Muscle of arm (tissue), 12 donors: ENCODE data around the gene CSH1. TPM values are rescaled to one million over a fixed set of nuclear protein-coding genes. Genes with fewer than 3 reads are reported as not detected.
A peak's percentile ranks its signal among the peaks of the same experiment; 100 is the strongest.
"Not testable (repeated sequence)": the region's sequence is repeated elsewhere in the genome, so short reads cannot be mapped to it uniquely, and the experiment has no call there.

Experiments
- DNase-seq: peaks from one replicate; pipeline ENCODE4 v3.0.0-alpha.2; 2013
- polyA plus RNA-seq, 12 donors: library from polyadenylated mRNA; unstranded; fragments of 120-200 nt; gene quantifications; one replicate each; pipeline ENCODE4 v1.2.1, GENCODE V29; 2013; ENCODE audit not compliant: insufficient read length in 12 of 12

CSH1 gene
- polyA plus RNA-seq, 12 donors, result 0.58 to 19.1 (median 7.0) TPM; not detected in 2

DNA sequence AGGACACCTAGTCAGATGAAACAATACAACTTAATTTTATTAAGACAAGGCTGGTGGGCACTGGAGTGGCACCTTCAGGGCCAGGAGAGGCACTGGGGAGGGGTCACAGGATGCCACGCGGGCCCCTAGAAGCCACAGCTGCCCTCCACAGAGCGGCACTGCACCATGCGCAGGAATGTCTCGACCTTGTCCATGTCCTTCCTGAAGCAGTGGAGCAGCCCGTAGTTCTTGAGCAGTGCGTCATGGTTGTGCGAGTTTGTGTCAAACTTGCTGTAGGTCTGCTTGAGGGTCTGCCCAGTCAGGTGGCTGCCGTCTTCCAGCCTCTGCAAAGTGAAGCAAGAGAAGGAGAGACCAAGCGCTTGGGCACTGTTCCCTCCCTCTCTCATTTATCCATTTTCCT, 13.2 kb upstream of the CSH1 start:
- DNase-seq, result not testable (repeated sequence)

DNA sequence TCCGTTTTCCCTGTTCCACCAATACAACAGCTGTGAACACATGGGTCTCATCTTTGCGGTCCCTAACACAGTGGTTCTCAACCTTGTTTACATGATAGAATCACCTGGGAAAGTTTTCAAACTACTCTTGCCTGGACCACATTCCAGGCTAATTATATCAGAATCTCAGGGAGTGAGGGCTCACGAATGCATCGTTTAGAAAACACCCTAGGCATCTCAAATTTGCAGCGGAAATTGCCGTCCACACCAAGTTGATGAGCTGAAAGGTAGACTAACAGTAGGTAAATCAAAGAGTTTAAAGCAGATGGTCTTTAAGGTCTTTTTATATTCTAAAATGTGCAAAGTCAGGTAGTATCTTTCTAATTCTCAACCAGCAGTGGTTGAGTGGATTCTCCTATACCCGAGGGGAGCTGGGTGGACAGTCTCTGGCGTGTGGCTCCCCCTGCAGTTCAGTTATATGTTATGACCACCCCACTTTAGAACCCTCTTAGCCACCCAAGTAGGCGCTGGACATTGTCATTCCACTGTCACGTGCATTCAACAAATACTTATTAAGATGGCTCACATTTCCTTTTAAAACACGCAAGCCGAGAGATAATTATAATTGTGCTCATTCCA, 10.9 kb upstream of the CSH1 start:
- DNase-seq, result not testable (repeated sequence)

DNA sequence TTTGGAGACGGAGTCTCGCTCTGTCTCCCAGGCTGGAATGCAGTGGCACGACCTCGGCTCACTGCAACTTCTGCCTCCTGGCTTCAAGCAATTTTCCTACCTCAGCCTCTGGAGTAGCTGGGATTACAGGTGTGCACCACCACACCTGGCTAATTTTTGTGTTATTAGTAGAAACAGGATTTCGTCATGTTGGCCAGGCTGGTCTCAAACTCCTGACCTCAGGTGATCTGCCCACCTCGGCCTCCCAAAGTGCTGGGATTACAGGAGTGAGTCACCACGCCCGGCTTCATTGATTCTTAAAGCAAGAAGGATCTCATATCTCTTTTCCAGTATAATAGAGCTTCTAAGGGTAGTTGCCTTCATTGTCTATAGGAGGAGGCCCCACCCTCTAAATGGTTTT, 8.4 kb upstream of the CSH1 start:
- not testable (repeated sequence) for DNase-seq

DNA sequence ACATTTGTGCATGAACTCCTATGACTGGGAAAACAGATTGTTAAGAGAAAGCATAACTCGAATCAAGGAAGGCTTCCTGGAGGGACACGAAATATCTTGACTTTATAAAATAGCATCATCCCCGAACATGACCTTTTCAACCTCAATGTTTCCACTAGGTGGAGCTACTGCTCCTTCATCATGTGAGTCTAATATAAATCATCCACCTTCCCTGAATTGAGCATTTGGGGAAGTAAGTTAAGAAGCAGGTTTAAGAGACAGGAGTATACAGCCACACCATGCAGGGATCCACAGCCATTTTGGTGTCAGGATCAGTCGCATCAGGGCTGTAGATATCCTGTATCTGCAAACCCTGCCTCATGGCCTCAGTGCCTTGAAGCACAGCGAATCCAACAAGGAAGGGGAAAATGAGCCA, 7.4 kb upstream of the CSH1 start:
- DNase-seq, result not testable (repeated sequence)

DNA sequence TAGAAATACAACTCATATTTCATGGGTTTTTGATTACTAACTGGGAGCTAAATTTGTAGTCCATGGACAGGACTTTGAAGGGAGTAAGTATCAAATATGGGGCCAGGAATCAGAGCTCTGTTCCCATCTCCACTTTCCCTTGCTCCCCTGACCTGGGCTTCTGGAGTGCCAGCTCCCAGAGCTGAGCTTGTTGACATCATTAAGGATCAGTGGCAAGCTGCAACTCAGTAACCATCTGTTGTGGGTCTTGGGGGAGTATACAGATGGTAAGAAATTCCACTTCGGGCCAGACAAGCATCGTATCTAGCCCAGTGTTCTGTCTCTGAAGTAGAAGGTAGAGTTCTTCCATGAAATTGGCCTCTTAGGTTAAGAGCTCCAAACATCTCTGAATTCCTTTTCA, 5.6 kb upstream of the CSH1 start:
- not testable (repeated sequence) for DNase-seq

DNA sequence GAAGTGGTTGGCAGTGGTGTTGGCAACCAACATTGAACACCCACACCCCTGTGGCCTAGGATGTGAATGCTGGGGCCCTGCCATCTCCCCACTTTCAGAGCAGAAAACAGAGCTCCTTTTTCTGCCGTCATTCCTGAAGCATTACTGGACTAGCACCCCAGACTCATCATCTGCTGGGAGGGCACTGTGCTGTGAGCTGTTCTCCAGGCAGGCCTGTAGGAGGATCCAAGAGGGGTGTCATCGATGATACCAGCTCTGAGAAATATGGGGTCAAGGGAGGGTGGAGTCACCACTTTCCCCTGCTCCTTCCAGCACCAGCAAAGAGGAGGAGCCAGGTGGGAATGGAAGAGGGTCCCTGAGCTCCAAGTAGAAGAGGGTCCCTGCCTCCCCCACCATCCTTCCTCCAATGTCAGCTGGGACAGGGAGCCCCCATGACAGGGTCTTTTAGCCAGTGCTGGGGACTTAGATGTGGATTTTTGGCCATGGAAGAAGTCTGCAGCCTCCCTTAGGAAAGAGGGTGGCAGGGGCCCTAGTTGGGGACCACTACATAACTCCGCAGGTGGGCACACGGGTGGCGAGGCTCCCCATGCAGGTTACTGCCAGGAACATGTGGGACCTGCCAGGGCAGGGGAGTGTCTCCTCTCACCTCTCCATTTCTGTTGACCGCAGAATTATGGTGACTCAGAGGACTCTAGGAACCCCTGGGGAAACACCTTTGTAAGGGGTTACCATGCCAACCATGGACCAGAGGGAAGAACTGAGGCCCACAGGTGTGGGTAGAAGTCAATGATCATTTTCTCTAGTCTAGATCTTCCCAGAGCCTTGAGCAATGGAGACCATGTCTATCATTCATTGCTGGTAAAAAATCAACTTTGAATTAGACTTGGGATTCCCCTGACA, 2.8 kb upstream of the CSH1 start:
- not testable (repeated sequence) for DNase-seq

DNA sequence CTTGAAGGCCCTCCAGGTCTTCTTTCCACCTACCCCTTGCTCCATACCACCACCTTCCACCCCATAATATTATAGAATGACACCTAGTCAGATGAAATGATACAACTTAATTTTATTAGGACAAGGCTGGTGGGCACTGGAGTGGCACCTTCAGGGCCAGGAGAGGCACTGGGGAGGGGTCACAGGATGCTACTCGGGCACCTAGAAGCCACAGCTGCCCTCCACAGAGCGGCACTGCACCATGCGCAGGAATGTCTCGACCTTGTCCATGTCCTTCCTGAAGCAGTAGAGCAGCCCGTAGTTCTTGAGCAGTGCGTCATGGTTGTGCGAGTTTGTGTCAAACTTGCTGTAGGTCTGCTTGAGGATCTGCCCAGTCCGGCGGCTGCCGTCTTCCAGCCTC, 1.6 kb downstream of the CSH1 start:
- DNase-seq, result not testable (repeated sequence)

DNA sequence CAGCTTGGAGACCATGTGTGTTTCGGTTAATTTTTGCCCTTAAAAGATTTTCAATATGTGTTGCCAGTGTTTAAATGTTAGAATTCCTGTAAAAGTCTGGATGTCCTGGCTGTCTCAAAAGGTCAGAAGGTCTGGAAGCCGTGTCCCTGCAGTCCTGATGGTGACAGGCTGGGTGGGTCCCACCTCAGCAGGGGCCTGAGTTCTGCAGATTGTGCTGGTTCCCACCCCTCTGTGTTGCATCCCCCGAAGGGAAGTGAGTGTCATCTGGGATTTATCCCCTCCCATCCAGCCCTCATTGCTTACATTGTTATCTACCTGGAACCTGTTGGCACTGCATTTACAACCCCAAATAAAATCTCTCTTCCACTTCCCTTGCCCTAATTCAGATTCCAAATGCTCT, 2.4 kb downstream of the CSH1 start:
- DNase-seq, result not testable (repeated sequence)

DNA sequence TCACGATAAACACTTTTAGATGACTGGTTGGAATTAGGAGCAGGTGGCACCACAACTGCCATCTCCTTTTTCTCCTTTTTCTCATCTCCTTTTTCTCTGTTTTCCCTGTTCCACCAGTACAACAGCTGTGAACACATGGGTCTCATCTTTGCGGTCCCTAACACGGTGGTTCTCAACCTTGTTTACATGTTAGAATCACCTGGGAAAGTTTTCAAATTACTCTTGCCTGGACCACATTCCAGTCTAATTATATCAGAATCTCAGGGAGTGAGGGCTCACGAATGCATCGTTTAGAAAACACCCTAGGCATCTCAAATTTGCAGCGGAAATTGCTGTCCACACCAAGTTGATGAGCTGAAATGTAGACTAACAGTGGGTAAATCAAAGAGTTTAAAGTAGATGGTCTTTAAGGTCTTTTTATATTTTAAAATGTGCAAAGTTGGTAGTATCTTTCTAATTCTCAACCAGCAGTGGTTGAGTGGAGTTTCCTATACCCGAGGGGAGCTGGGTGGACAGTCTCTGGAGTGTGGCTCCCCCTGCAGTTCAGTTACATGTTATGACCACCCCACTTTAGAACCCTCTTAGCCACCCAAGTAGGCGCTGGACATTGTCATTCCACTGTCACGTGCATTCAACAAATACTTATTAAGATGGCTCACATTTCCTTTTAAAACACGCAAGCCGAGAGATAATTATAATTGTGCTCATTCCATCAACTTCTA, 3.9 kb downstream of the CSH1 start:
- not testable (repeated sequence) for DNase-seq

DNA sequence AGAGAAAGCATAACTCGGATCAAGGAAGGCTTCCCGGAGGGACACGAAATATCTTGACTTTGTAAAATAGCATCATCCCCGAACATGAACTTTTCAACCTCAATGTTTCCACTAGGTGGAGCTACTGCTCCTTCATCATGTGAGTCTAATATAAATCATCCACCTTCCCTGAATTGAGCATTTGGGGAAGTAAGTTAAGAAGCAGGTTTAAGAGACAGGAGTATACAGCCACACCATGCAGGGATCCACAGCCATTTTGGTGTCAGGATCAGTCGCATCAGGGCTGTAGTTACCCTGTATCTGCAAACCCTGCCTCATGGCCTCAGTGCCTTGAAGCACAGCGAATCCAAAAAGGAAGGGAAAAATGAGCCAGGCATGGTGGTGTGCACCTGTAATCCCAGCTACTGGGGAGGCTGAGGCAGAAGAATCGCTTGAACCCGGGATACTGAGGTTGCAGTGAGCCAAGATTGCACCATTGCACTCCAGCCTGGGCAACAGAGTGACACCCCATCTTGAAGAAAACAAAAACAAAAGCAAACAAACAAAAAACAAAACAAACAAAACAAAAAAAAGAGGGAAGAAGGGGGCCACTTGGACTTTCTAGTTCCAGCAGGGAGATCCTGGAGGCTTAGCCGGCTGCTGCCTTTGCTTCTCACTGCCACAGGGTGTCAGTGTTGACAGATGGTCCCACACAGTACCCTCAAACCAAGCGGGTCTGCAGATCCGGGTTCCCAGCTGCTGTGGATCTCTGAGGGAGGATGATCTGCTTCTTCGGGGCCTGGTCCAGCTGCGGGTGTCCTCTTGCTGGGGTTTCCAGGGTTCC, 7.1 kb downstream of the CSH1 start:
- DNase-seq, result peak; percentile 20

DNA sequence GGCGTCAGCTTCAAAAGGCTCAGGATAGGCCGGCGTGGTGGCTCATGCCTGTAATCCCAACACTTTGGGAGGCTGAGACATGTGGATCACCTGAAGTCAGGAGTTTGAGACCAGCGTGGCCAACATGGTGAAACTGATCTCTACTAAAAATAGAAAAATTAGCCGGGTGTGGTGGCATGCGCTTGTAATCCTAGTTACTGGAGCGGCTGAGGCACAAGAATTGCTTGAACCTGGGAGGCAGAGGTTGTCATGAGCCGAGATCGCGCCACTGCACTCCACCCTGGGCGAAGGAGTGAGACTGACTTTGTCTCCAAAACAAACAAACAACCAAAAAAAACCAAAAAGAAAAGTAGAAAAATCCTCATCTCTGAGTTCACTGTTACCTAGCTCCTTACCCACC, 11.3 kb downstream of the CSH1 start:
- DNase-seq, result not testable (repeated sequence)

DNA sequence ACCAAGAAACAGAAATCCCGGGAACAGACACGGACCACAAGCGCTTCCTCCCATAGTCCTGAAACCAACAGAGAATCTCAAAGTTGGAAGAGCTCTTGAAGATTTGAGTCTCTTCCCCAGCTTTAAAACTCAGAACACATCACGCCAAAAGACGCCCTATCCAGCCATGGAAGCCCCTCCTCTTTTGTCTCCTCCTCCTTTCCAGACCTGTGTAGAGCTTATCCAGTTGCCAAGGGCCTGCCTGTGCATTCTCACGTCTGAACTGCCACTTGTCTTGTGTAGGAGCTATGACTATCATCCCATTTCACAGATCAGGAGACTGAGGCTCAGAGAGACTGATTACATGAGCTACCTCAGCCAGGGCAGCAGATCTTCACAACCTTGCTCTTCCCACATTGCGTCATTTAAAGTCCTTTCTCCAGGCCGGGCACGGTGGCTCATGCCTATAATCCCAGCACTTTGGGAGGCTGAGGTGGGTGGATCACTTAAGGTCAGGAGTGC, 13.7 kb downstream of the CSH1 start:
- DNase-seq, result not testable (repeated sequence)

DNA sequence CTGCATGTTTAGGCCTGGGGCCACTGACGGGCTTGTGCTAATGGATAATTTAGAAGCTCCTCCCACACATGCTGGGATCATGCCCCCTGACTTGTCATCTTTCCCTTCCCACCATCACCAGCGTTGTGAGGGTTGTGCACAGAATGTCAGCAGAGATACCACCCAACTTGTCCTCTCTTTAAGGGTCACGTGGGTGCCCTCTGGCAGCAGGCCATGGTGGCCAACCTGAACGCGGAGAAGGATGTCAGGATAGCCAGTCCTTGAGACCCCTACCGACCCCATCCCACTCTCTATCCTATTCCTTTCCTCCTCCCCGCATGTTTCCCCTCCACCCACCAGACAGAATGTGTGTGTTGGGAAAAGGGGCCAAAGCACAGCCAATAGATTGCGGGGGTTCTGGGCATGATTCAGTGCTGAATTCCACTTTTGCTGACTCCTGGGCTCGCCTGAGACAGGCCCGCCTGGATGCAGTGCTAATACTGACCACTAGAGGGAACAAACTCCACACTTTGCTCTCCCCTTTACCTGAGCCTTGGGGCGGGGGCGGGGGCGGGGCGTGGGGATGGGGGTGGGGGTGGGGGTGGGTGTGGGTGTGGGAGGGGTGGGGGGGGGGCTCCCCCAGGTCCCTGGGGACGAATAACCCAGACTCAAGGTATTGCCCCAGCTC, 14.3 kb downstream of the CSH1 start, which contains the start of gene GH2:
GH2 (minus strand) TSS at position 10 of the 667 bp plus-strand sequence. CDS start 143 bp downstream, outside the sequence.
- DNase-seq, result peak; percentile 32

DNA sequence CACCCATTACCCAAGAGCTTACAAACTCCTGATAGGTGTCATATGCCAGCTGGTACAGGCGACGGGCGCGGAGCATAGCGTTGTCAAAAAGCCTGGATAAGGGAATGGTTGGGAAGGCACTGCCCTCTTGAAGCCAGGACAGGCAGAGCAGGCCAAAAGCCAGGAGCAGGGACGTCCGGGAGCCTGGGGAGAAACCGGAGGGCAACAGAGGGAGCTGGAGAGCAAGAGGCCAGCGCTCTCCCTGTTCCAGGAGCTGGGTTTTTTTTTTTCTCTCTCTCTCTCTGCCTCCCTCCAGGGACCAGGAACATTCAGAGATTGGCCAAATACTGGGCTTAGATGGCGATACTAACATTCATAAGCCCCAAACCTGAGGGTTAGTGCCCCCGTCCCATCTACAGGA, 15.0 kb downstream of the CSH1 start:
- not testable (repeated sequence) for DNase-seq

DNA sequence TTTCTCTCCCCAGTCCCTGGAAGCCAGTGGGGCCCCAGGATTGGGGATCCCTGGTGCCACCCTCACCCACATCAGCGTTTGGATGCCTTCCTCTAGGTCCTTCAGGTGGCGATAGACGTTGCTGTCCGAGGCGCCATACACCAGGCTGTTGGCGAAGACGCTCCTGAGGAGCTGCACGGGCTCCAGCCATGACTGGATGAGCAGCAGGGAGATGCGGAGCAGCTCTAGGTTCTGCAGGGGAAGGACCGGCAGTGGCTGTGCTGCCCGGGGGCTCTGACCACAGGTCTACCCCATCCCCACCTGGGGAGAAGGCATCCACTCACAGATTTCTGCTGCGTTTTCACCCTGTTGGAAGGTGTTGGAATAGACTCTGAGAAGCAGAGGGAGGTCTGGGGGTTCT, 15.7 kb downstream of the CSH1 start:
- no peak for DNase-seq

DNA sequence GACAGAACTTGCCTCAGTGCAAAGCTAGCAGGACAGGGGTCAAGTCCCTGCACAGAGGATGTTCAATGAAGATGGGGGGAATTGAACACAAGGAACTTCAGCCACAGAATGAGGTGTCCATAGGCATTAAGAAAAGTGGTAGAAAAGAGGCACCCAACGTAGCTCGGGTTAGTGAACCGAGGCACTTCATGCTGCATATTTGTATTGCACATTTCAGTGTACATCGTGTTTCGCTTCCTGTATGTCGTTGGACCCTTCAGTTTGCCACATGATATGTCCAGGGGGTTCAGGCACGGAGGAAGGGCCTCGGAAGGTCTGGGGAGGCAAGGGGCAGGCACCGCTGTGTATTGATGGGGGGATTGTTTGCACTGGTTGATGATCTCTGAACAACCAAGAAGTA, 18.0 kb downstream of the CSH1 start:
- not testable (repeated sequence) for DNase-seq

DNA sequence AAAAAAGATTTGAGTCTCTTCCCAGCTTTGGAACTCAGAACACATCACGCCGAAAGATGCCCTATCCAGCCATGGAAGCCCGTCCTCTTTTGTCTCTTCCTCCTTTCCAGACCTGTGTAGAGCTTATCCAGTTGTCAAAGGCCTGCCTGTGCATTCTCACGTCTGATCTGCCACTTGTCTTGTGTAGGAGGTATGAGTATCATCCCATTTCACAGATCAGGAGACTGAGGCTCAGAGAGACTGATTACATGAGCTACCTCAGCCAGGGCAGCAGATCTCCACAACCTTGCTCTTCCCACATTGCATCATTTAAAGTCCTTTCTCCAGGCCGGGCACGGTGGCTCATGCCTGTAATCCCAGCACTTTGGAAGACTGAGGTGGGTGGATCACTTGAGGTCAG, 21.7 kb downstream of the CSH1 start:
- DNase-seq, result not testable (repeated sequence)

DNA sequence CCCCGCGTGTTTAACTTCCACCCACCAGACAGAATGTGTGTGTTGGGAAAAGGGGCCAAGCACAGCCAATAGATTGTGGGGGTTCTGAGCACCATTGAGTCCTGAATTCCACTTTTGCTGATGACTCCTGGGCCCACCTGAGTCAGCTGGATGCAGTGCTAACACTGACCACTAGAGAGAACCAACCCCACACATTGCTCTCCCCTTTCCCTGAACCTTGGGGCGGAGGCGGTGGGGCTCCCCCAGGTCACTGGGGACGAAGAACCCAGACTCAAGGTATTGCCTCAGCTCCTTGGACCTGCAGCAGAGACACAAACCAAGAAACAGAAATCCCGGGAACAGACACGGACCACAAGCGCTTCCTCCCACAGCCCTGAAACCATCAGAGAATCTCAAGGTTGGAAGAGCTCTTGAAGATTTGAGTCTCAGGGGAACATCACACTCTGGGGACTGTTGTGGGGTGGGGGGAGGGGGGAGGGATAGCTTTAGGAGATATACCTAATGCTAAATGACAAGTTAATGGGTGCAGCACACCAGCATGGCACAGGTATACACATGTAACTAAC, 22.2 kb downstream of the CSH1 start:
- not testable (repeated sequence) for DNase-seq

DNA sequence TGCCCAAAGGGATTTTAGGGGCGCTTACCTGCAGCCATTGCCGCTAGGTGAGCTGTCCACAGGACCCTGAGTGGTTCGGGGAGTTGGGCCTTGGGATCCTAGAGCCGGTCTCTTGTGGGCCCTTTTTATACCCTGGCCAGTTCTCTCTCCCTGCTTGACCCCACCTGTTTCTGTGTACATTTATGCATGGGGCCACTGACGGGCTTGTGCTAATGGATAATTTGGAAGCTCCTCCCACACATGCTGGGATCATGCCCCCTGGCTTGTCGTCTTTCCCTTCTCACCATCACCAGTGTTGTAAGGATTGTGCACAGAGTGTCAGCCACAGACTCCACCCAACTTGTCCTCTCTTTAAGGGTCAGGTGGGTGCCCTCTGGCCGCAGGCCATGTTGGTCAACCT, 22.8 kb downstream of the CSH1 start, which contains the start of gene CSH2:
CSH2 (minus strand) TSS at position 101 of the 400 bp plus-strand sequence; CDS start at position 38, 63 bp downstream.
- DNase-seq, result not testable (repeated sequence)
